WTC11 (cell line): ENCODE data around the gene IBA57. TPM values are rescaled to one million over a fixed set of nuclear protein-coding genes. Genes with fewer than 3 reads are reported as not detected.

Experiments
- ATAC-seq: fragments of 200-7000 bp; cut with Tn5 transposase; 2 replicates; pipeline ENCODE4 v1.10.0; 2021; ENCODE audit warnings: mild to moderate bottlenecking, moderate library complexity
- CTCF ChIA-PET: fragments of 300-600 bp; sonication (Branson Sonifier 250); formaldehyde crosslinking; loops from one replicate; lab custom pipeline; 2021; ENCODE audit warnings: antibody characterized with exemption; lab: Charles Lee
- POLR2A ChIA-PET: fragments of 350-600 bp; sonication (Branson Sonifier 250); formaldehyde crosslinking; loops from one replicate; lab custom pipeline; 2021; ENCODE audit warnings: antibody characterized with exemption; lab: Charles Lee
- DNase-seq: peaks from one replicate; pipeline ENCODE4 v3.0.0; 2021; ENCODE audit warnings: low spot score
- H3K27ac Mint-ChIP-seq: 2 replicates; pipeline ENCODE4 v1.8.0; 2021; ENCODE audit warnings: mixed read lengths
- H3K27me3 Mint-ChIP-seq: 2 replicates; pipeline ENCODE4 v1.8.0; 2021; ENCODE audit warnings: low read depth, mild to moderate bottlenecking, moderate library complexity, mixed read lengths
- H3K36me3 Mint-ChIP-seq: 2 replicates; pipeline ENCODE4 v1.8.0; 2021; ENCODE audit warnings: mixed read lengths
- H3K4me1 Mint-ChIP-seq: 2 replicates; pipeline ENCODE4 v1.8.0; 2022; ENCODE audit warnings: mixed read lengths
- H3K4me3 Mint-ChIP-seq: 2 replicates; pipeline ENCODE4 v1.8.0; 2021; ENCODE audit warnings: mild to moderate bottlenecking, moderate library complexity, mixed read lengths
- H3K9me3 Mint-ChIP-seq: 2 replicates; pipeline ENCODE4 v1.8.0; 2021; ENCODE audit warnings: mixed read lengths
- ATF2 ChIP-seq: sonication (generic); formaldehyde crosslinking; IDR thresholded peaks from 2 replicates; pipeline ENCODE4 v1.8.1; 2022; ENCODE audit warnings: low read depth, missing genetic modification reagents, borderline replicate concordance
- CBFB ChIP-seq: sonication (generic); formaldehyde crosslinking; IDR thresholded peaks from 2 replicates; pipeline ENCODE4 v1.8.1; 2022; ENCODE audit warnings: mild to moderate bottlenecking, low read depth, missing genetic modification reagents
- CREM ChIP-seq: sonication (generic); formaldehyde crosslinking; IDR thresholded peaks from 2 replicates; pipeline ENCODE4 v1.8.1; 2022; ENCODE audit warnings: mild to moderate bottlenecking, missing genetic modification reagents, moderate library complexity
- FOXK1 ChIP-seq: sonication (generic); formaldehyde crosslinking; IDR thresholded peaks from 2 replicates; pipeline ENCODE4 v1.8.0; 2022; ENCODE audit warnings: mild to moderate bottlenecking, moderate library complexity, missing genetic modification reagents
- FOXP1 ChIP-seq: sonication (generic); formaldehyde crosslinking; IDR thresholded peaks from 2 replicates; pipeline ENCODE4 v1.8.0; 2022; ENCODE audit warnings: missing genetic modification reagents, mild to moderate bottlenecking, moderate library complexity, borderline replicate concordance
- JUN ChIP-seq: sonication (generic); formaldehyde crosslinking; IDR thresholded peaks from 2 replicates; pipeline ENCODE4 v1.8.0; 2023; ENCODE audit warnings: mild to moderate bottlenecking, missing genetic modification reagents
- RELA ChIP-seq: sonication (generic); formaldehyde crosslinking; IDR thresholded peaks from 2 replicates; pipeline ENCODE4 v1.8.1; 2022; ENCODE audit warnings: missing genetic modification reagents, mild to moderate bottlenecking, borderline replicate concordance
- SMAD3 ChIP-seq: sonication (generic); formaldehyde crosslinking; IDR thresholded peaks from 2 replicates; pipeline ENCODE4 v1.8.0; 2022; ENCODE audit warnings: missing genetic modification reagents, mild to moderate bottlenecking, borderline replicate concordance
- SMAD4 ChIP-seq: sonication (generic); formaldehyde crosslinking; IDR thresholded peaks from 2 replicates; pipeline ENCODE4 v1.8.0; 2022; ENCODE audit warnings: mild to moderate bottlenecking, missing genetic modification reagents
- SOX15 ChIP-seq: fragments of 250-450 bp; sonication (Bioruptor Pico); IDR thresholded peaks from 2 replicates; pipeline ENCODE4 v1.9.0; 2021; ENCODE audit warnings: mild to moderate bottlenecking
- SP1 ChIP-seq: sonication (generic); formaldehyde crosslinking; conservative IDR thresholded peaks from 2 replicates; pipeline ENCODE4 v1.8.1; 2022; ENCODE audit warnings: missing genetic modification reagents
- TEAD4 ChIP-seq: sonication (generic); formaldehyde crosslinking; IDR thresholded peaks from 2 replicates; pipeline ENCODE4 v1.8.0; 2022; ENCODE audit warnings: mild to moderate bottlenecking, missing genetic modification reagents
- TP53 ChIP-seq: sonication (generic); formaldehyde crosslinking; IDR thresholded peaks from 2 replicates; pipeline ENCODE4 v1.8.1; 2023; ENCODE audit warnings: mild to moderate bottlenecking, missing genetic modification reagents
- ZNF219 ChIP-seq: sonication (generic); formaldehyde crosslinking; IDR thresholded peaks from 2 replicates; pipeline ENCODE4 v1.8.0; 2023; ENCODE audit warnings: missing genetic modification reagents, mild to moderate bottlenecking, borderline replicate concordance
- ZSCAN18 ChIP-seq: fragments of 250-450 bp; sonication (Bioruptor Pico); IDR thresholded peaks from 2 replicates; pipeline ENCODE4 v2.1.2; 2022; ENCODE audit warnings: mild to moderate bottlenecking, moderate library complexity
- total RNA-seq: library from RNA; stranded (reverse); gene quantifications from 3 replicates; pipeline ENCODE4 v1.2.3, GENCODE V29; 2021
- TF ChIP-seq, protein P1 (sequence below): fragments of 250-450 bp; sonication (Bioruptor Pico); conservative IDR thresholded peaks from 2 replicates; pipeline ENCODE4 v1.9.0; 2021; ENCODE audit warnings: mild to moderate bottlenecking
- TF ChIP-seq, protein P2 (sequence below): sonication (generic); formaldehyde crosslinking; conservative IDR thresholded peaks from 2 replicates; pipeline ENCODE4 v1.8.1; 2022; ENCODE audit warnings: mild to moderate bottlenecking, missing genetic modification reagents

Gene IBA57
- total RNA-seq, 1 experiment from 2014 or later: 11.4 TPM

DNA sequence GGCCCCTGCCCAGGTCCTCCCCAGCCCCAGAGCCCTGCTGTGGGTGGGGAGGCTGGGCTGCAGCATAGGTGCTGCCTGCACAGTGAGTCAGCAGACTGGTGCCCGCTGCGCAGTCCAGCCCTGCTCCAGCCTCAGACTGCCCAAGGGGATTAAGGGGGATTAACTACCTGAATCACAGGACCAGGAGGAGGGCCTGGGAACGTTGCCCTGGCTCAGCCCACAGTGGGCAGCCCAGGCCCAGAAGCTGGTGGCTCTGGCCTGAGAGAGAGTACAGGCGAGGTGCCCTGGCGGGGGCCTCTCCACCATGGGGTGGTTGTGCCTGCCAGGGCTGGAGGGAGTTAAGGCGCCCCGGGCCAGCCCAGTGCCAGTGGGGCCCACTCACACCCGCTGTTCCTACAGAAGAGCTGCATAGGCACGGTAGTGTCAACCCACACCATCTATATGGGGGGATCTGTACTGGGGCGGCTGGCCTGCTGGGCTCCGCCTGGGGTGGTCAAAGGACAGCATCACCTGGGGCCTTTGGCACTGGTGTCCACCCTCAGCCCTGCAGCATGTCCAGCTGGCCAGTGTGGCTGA is 44.6 kb downstream of the IBA57 start:
- Mint-ChIP-seq H3K9me3 (no peaks in the 10 kb centered on the region), H3K27me3 (peaks cover 29% of the 10 kb centered on the region), H3K36me3 (no peaks in the 10 kb centered on the region), H3K27ac (no peak overlapping the region), H3K4me3 (no peak overlapping the region), H3K4me1 (no peaks in the 10 kb centered on the region)
- ATAC-seq: no peak
- no peak for DNase-seq
- ChIA-PET POLR2A (interaction anchor here (0.9 kb wide), 1 partner anchor 197 kb away, joined by 4 read pairs; the partner anchor contains the start of gene TRIM11), CTCF (interaction anchor here (0.7 kb wide), 1 partner anchor 80 kb away, joined by 3 read pairs; no protein-coding TSS in a partner anchor)
- no peak for TF ChIP-seq ZSCAN18 (CRISPR knock-in tag)
- TF ChIP-seq SOX15 (CRISPR knock-in tag): no peak

DNA sequence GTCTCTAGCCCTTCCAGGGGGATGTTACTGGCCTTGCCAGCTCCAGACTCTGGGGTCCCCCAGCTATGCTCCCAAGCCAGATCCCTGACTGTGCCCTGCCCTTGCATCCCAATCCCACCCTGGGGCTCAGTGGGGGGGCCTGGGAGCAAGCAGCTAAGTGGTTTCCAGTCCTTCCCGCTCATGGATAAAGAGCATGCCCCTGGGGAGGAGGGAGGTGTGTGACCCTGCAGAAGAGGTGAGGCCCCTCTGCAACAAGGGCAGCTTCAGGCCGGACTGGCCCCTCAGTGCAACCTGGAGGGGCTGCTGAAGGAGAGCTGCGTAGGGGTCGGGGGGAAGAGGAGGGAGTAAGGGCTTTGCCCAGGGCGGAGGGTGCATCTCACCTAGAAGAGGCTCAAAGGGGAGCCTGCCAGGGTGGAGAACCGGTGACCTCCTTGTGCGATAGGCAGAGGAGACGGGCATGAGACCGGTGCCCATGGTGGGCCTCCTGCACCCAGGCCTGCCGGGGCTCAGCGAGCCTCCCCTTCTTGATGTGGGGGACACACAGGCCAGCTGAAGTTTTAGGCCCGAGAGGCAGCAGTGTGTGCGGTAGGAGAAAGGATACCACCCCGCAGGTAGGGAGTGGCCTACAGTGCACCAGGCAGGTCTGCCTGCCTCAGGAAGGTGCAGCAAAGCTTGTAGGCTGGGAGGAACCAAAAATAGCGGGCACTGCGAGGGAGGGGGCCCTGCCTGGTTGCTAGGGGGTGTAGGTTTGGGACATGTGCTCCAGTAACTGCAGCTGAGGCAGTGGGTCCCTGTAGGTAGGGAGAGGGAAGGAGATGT is 45.3 kb downstream of the IBA57 start:
- H3K4me3 Mint-ChIP-seq: peak overlapping the region; percentile 38
- POLR2A ChIA-PET: no interaction called here
- TF ChIP-seq SMAD4 (CRISPR knock-in tag) (no peak), CREM (CRISPR knock-in tag) (no peak), ATF2 (CRISPR knock-in tag) (no peak), ZNF219 (CRISPR knock-in tag) (no peak), JUN (no peak), SP1 (no peak), TEAD4 (no peak), FOXP1 (CRISPR knock-in tag) (no peak), CBFB (CRISPR knock-in tag) (no peak), FOXK1 (CRISPR knock-in tag) (no peak), TP53 (CRISPR knock-in tag) (no peak), RELA (CRISPR knock-in tag) (no peak), SMAD3 (CRISPR knock-in tag) (no peak)
- TF ChIP-seq, protein P1, sequence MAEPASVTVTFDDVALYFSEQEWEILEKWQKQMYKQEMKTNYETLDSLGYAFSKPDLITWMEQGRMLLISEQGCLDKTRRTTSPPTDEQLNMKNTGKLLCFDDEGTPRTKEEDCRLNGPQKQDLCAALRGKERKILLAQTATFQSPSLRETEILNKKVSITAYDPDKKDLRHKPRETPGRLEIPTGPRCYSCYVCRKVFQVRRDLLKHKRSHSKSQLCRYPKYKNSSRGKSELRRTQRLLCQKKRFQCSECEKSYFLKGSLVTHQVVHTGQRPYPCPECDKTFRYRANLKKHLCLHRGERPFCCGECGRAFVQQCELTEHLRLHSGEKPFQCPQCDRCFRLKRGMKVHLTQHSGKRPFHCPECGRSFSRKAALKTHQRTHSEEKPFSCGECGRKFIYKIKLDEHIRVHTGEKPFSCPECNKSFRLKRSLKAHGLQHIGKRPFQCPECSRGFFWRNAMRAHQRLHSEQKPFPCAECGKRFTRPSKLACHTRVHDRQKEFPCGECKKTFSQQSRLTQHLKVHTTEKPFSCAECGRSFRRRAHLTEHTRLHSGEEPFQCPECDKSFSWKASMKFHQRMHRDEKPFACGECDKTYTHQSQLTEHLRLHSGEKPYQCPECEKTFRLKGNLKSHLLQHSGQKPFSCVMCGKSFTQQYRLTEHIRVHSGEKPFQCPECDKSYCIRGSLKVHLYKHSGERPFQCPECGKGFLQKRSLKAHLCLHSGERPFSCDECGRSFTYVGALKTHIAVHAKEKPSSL (CRISPR knock-in tag): no peak
- TF ChIP-seq, protein P2, sequence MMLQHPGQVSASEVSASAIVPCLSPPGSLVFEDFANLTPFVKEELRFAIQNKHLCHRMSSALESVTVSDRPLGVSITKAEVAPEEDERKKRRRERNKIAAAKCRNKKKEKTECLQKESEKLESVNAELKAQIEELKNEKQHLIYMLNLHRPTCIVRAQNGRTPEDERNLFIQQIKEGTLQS (CRISPR knock-in tag): no peak
- H3K9me3 Mint-ChIP-seq: no peaks in the 10 kb centered on the region
- DNase-seq (no peak), ATAC-seq (no peak)
- CTCF ChIA-PET: interaction anchor here (0.7 to 1.9 kb wide), 2 partner anchors 37 to 80 kb away, joined by 3 to 11 read pairs; no protein-coding TSS in a partner anchor
- H3K4me1 Mint-ChIP-seq: no peaks in the 10 kb centered on the region
- H3K36me3 Mint-ChIP-seq: 0 out of 2 replicates have a peak, but pooled peaks cover under 1% of the 10 kb centered on the region
- H3K27me3 Mint-ChIP-seq: peaks cover 21% of the 10 kb centered on the region
- no peak overlapping the region for H3K27ac Mint-ChIP-seq
